HCT116 (cell line): Measurements from ENCODE around the gene CBFA2T3. TPM values are rescaled to one million over a fixed set of nuclear protein-coding genes. Genes with fewer than 3 reads are reported as not detected.

Experiments
- ATAC-seq: fragments of 200-7000 bp; cut with Tn5 transposase; 2 replicates; pipeline ENCODE4 v1.9.1; 2020; ENCODE audit warnings: mild to moderate bottlenecking, moderate library complexity
- BruUV-seq: library from RNA; stranded (reverse); fragments of 400-500 nt; replicated peaks from 2 replicates; lab custom pipeline; 2021; lab: Mats Ljungman, UMichigan
- CTCF ChIA-PET: fragments of 300-600 bp; sonication (Branson Sonifier 250); formaldehyde crosslinking; loops from one replicate; lab custom pipeline; 2021; ENCODE audit warnings: antibody characterized with exemption; lab: Charles Lee
- POLR2A ChIA-PET: fragments of 300-600, 350-600 bp; sonication (Branson Sonifier 250); formaldehyde crosslinking; loops from one replicate; lab custom pipeline; 2021; ENCODE audit warnings: antibody characterized with exemption; lab: Charles Lee
- RAD21 ChIA-PET, 2 experiments: fragments of 300-600 bp; sonication (Branson Sonifier 250); formaldehyde crosslinking; loops; one replicate each; lab custom pipeline; 2023; ENCODE audit warnings: low total read pairs in 2 of 2; ENCODE audit not compliant: uncharacterized antibody in 2 of 2, unreplicated experiment in 2 of 2, low non-redundant PET in 1 of 2; lab: Charles Lee
- DNase-seq: peaks from one replicate; pipeline ENCODE4 v3.0.0-alpha.2; 2010; ENCODE audit warnings: low read depth, low spot score
- H2AFZ ChIP-seq: fragments of 200-600 bp; shearing (Covaris generic), sonication (generic); 2 replicates; pipeline ENCODE4 v1.6.1; 2017; ENCODE audit warnings: low read depth, mixed run types, mixed read lengths, antibody characterized with exemption, low read length; ENCODE audit not compliant: poor library complexity, severe bottlenecking
- H3K27ac ChIP-seq: 2 replicates; pipeline ENCODE4 v1.5.1; 2012; ENCODE audit warnings: low read depth, low read length
- H3K27me3 ChIP-seq: fragments of 200-600 bp; sonication (generic); 2 replicates; pipeline ENCODE4 v1.6.1; 2016; ENCODE audit warnings: mixed run types, low read length, mixed read lengths; ENCODE audit not compliant: insufficient read depth
- H3K36me3 ChIP-seq, 2 experiments: fragments of 200-500 bp in 1 of 2; fragments of 200-600 bp in 1 of 2; sonication (Bioruptor generic) in 1 of 2; sonication (generic) in 1 of 2; 2 replicates each; pipeline versions ENCODE4 v1.5.1 to v1.6.1; 2014 to 2016; ENCODE audit warnings: low read length in 2 of 2, inconsistent platforms in 1 of 2, mixed read lengths in 1 of 2, mixed run types in 1 of 2; ENCODE audit not compliant: insufficient read depth in 2 of 2, control insufficient read depth in 1 of 2
- H3K4me1 ChIP-seq, 2 experiments: fragments of 200-600 bp in 1 of 2; sonication (generic) in 1 of 2; 2 replicates each; pipeline versions ENCODE4 v1.5.1 to v1.6.1; 2012 to 2017; ENCODE audit warnings: low read length in 2 of 2, inconsistent platforms in 1 of 2, mild to moderate bottlenecking in 1 of 2, mixed read lengths in 1 of 2, mixed run types in 1 of 2, moderate library complexity in 1 of 2; ENCODE audit not compliant: insufficient read depth in 2 of 2, control insufficient read depth in 1 of 2
- H3K4me2 ChIP-seq: fragments of 200-600 bp; sonication (generic); 2 replicates; pipeline ENCODE4 v1.6.1; 2017; ENCODE audit warnings: mixed run types, low read length, mixed read lengths
- H3K4me3 ChIP-seq, 2 experiments: fragments of 200-600 bp in 1 of 2; sonication (generic) in 1 of 2; replicated peaks in 1 of 2; 2 replicates each; pipeline ENCODE4 v1.5.1; 2011 to 2016; ENCODE audit warnings: low read length in 2 of 2, control low read depth in 1 of 2, low read depth in 1 of 2, mild to moderate bottlenecking in 1 of 2, mixed read lengths in 1 of 2, mixed run types in 1 of 2
- H3K79me2 ChIP-seq: fragments of 200-600 bp; sonication (generic); 2 replicates; pipeline ENCODE4 v1.6.1; 2017; ENCODE audit warnings: mild to moderate bottlenecking, mixed run types, low read length, moderate library complexity, mixed read lengths; ENCODE audit not compliant: insufficient read depth
- H3K9ac ChIP-seq: fragments of 200-600 bp; sonication (generic); 2 replicates; pipeline ENCODE4 v1.6.1; 2016; ENCODE audit warnings: low read length, mixed read lengths
- H3K9me2 ChIP-seq: fragments of 200-600 bp; sonication (generic), shearing (Covaris generic); 2 replicates; pipeline ENCODE4 v1.6.1; 2017; ENCODE audit warnings: mixed run types, mild to moderate bottlenecking, moderate library complexity; ENCODE audit not compliant: insufficient read depth
- H3K9me3 ChIP-seq, 2 experiments: fragments of 200-500 bp in 1 of 2; fragments of 200-600 bp in 1 of 2; sonication (Bioruptor generic) in 1 of 2; sonication (generic) in 1 of 2; 2 replicates each; pipeline ENCODE4 v1.6.1; 2014 to 2017; ENCODE audit warnings: low read length in 2 of 2, mixed read lengths in 2 of 2, inconsistent platforms in 1 of 2, low read depth in 1 of 2, mild to moderate bottlenecking in 1 of 2, mixed run types in 1 of 2, moderate library complexity in 1 of 2; ENCODE audit not compliant: control insufficient read depth in 1 of 2, insufficient read depth in 1 of 2
- H4K20me1 ChIP-seq: fragments of 200-600 bp; sonication (generic), shearing (Covaris generic); 2 replicates; pipeline ENCODE4 v1.6.1; 2017; ENCODE audit warnings: mixed run types, mild to moderate bottlenecking, moderate library complexity; ENCODE audit not compliant: insufficient read depth
- EZH2 ChIP-seq: fragments of 200-600 bp; sonication (generic); IDR thresholded peaks from 2 replicates; pipeline ENCODE4 v1.6.1; 2017; ENCODE audit warnings: antibody characterized with exemption, mixed run types
- EZH2phosphoT487 ChIP-seq: fragments of 200-600 bp; IDR thresholded peaks from 2 replicates; pipeline ENCODE4 v1.6.1; 2018; ENCODE audit warnings: antibody characterized with exemption, borderline replicate concordance
- REST ChIP-seq: IDR thresholded peaks from 2 replicates; pipeline ENCODE4 v1.6.1; 2012; ENCODE audit warnings: low read depth
- TCF7L2 ChIP-seq: IDR thresholded peaks from 2 replicates; pipeline ENCODE4 v1.7.0; 2011; ENCODE audit warnings: borderline replicate concordance, inconsistent platforms; ENCODE audit not compliant: insufficient read depth, insufficient read length; ENCODE audit errors: extremely low read depth
- intact Hi-C: fragments of 100-400 bp; cut with micrococcal nuclease; formaldehyde crosslinking; loops from 2 replicates; pipeline ENCODE4 v1.10.0; 2022
- total RNA-seq: library from RNA; stranded (reverse); gene quantifications from one replicate; pipeline ENCODE4 v1.2.1, GENCODE V29; 2021; ENCODE audit not compliant: unreplicated experiment

Gene CBFA2T3
- total RNA-seq, 1 experiment from 2014 or later, result 19.1 TPM

- CTCF ChIA-PET, result interaction anchor here (1.7 kb wide), 1 partner anchor 240 kb away, joined by 7 read pairs; no protein-coding TSS in a partner anchor
- intact Hi-C loops, result no loop called here
- Histone ChIP-seq H3K79me2 (no peaks in the 10 kb centered on the region; the same call in 1 of the 2 replicates), H3K9me3 (no peaks in the 10 kb centered on the region; a peak in 1 of 4 replicates), H4K20me1 (no peaks in the 10 kb centered on the region), H2AFZ (no peak overlapping the region), H3K36me3 (no peaks in the 10 kb centered on the region), H3K4me1 (peaks cover 39 to 51% of the 10 kb centered on the region in 2 experiments), H3K4me3 (peak overlapping the region in 1 of 2 experiments; percentile 52; a peak in 1 of 4 replicates), H3K4me2 (peak overlapping the region; percentile 83), H3K9ac (no peak overlapping the region; the same call in 1 of the 2 replicates), H3K27me3 (no peaks in the 10 kb centered on the region), H3K9me2 (no peaks in the 10 kb centered on the region), H3K27ac (no peak overlapping the region; the same call in 1 of the 2 replicates)
- DNase-seq, result no peak
- RAD21 ChIA-PET, result no interaction called here
- no peak for ATAC-seq
- no TSS peak for BruUV-seq
- TF ChIP-seq EZH2phosphoT487 (no peak), REST (no peak), TCF7L2 (no peak), EZH2 (no peak)
- POLR2A ChIA-PET, result no interaction called here
Measured at GRCh38 chr16:88927661-88928060, 49.3 kb downstream of the CBFA2T3 start.
